Activated CD4-positive, alpha-beta T cell treated with anti-CD3 and anti-CD28 coated beads for 36 hours (primary cell): ENCODE results near the gene PCED1B. TPM values are rescaled to one million over a fixed set of nuclear protein-coding genes. Genes with fewer than 3 reads are reported as not detected.

Experiments
- ATAC-seq: fragments of 200-7000 bp; cut with Tn5 transposase; one replicate; pipeline ENCODE4 v1.10.0; 2021; ENCODE audit warnings: mild to moderate bottlenecking, moderate library complexity
- CTCF ChIA-PET: fragments of 350-600 bp; sonication (Branson Sonifier 250); formaldehyde crosslinking; loops from one replicate; lab custom pipeline; 2021; ENCODE audit warnings: antibody characterized with exemption; lab: Charles Lee
- POLR2A ChIA-PET: fragments of 350-600 bp; sonication (Branson Sonifier 250); formaldehyde crosslinking; loops from one replicate; lab custom pipeline; 2021; ENCODE audit warnings: antibody characterized with exemption, inconsistent platforms; lab: Charles Lee
- DNase-seq: peaks from one replicate; pipeline ENCODE4 v3.0.0-alpha.2; 2020
- H3K27ac Mint-ChIP-seq: one replicate; pipeline ENCODE4 v1.8.0; 2021; ENCODE audit warnings: mixed read lengths
- H3K27me3 Mint-ChIP-seq: one replicate; pipeline ENCODE4 v1.8.0; 2021; ENCODE audit warnings: mixed read lengths
- H3K36me3 Mint-ChIP-seq: one replicate; pipeline ENCODE4 v1.8.0; 2021; ENCODE audit warnings: low read depth, mixed read lengths
- H3K4me1 Mint-ChIP-seq: one replicate; pipeline ENCODE4 v1.8.0; 2021; ENCODE audit warnings: mixed read lengths
- H3K4me3 Mint-ChIP-seq: one replicate; pipeline ENCODE4 v1.8.0; 2021; ENCODE audit warnings: mild to moderate bottlenecking, moderate library complexity, mixed read lengths
- H3K9me3 Mint-ChIP-seq: one replicate; pipeline ENCODE4 v1.8.0; 2021; ENCODE audit warnings: low read depth, mixed read lengths
- intact Hi-C, 2 experiments: fragments of 100-400 bp; cut with DNase I in 1 of 2; cut with micrococcal nuclease in 1 of 2; formaldehyde crosslinking; loops; one replicate each; pipeline versions ENCODE4 v1.14.2 to v1.15.1; 2022 to 2024; cut with DNase I, micrococcal nuclease
- total RNA-seq, 2 experiments: library from RNA; stranded (reverse); gene quantifications; one replicate each; pipeline ENCODE4 v1.2.3, GENCODE V29; 2021

The PCED1B gene
- total RNA-seq, 2 experiments from 2014 or later: 76.3 to 82.3 TPM

DNA sequence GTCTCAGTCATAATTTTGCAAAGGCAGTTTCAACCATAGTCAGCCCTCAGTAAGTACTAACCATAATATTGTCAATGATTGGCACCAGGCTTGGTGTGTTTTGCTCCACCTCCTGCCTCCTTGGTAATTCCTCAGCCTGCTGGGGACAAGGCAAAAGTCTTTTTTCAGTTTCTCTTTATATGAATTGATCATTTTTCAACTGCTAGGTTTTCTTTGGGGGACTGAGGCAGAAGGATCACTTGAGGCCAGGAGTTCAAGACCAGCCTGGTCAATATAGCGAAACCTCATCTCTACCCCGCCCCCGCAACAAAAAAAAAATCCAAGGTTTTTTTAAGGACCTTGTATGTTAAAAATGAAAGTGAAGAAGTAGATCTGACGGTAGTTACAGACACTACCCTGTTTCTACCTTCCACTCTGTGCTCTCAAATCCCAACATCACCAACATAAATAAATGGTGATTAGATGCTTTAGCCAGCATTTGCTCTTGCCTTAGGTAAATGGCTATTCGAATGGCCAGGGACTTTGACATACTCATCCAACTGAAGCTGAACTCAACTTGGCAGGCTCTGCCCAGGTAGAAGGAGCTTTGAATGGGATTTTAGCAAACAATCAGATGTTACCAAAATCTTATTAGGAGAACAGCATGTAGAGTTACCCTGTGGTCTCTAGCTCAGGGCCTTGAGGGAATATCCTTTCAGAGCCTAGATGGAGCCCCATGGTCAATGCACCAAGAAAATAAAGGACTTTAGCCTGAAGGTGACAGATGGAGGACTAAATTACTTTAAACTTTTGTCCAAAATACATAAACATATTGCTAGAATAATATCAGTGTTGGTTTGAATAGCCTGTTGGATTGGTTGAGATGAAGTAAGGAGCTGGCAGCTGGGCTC, 127.3 kb downstream of the PCED1B start:
- intact Hi-C loops: loop anchor here (1.0 to 2.0 kb wide), 2 partner anchors 14 to 128 kb away; partner anchors contain the start of genes AMIGO2 (in 1 of the 2) and PCED1B (in 1 of the 2)

DNA sequence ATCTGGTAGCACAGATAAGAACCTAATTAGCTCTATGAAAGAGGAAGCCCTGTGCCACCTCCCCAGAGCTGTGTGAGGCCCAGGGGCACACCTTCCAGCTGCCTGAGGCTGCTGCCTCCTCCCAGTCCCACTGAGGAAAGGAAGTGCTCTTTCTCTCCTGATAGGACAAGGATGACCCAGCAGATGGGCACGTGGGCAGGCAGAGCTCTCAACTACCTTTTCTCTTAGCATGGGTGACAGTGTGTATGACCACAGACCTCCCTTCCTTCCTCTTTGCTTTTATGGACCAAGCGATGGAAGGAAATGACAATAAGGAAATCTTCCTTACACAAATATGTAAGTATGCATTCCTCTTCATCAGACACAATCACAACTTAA, 127.9 kb downstream of the PCED1B start:
- ATAC-seq (peak; percentile 54), DNase-seq (peak; percentile 71)
- Mint-ChIP-seq H3K27ac (peak overlapping the region; percentile 92), H3K4me1 (peaks cover 78% of the 10 kb centered on the region), H3K9me3 (no peaks in the 10 kb centered on the region), H3K27me3 (no peaks in the 10 kb centered on the region), H3K4me3 (peak overlapping the region; percentile 54), H3K36me3 (peaks cover 79% of the 10 kb centered on the region)
- intact Hi-C loops: loop anchor here in 1 of 2 experiments (2.0 kb wide), 1 partner anchor 129 kb away; the partner anchor contains the start of genes AMIGO2 and PCED1B
- ChIA-PET CTCF (interaction anchor here (0.7 to 2.9 kb wide), 18 partner anchors 9 to 480 kb away, joined by 3 to 19 read pairs (median 4); partner anchors contain the start of gene PCED1B), POLR2A (interaction anchor here (0.9 to 1.9 kb wide), 8 partner anchors 9 to 190 kb away, joined by 3 to 7 read pairs (median 5); partner anchors contain the start of genes AMIGO2 and PCED1B)

More for the DNA sequence above, 127.3 kb downstream of the PCED1B start:
- peaks cover 77% of the 10 kb centered on the region for H3K4me1 Mint-ChIP-seq
- DNase-seq (peak; percentile 45), ATAC-seq (peak; percentile 67)
- H3K4me3 Mint-ChIP-seq: peak overlapping the region; percentile 54
- peaks cover 80% of the 10 kb centered on the region for H3K36me3 Mint-ChIP-seq
- no peaks in the 10 kb centered on the region for H3K27me3 Mint-ChIP-seq
- ChIA-PET POLR2A (interaction anchor here (0.9 to 1.9 kb wide), 6 partner anchors 10 to 127 kb away, joined by 3 to 7 read pairs (median 5); partner anchors contain the start of genes AMIGO2 and PCED1B), CTCF (interaction anchor here (0.7 to 2.9 kb wide), 18 partner anchors 9 to 481 kb away, joined by 3 to 19 read pairs (median 4); no protein-coding TSS in a partner anchor)
- H3K9me3 Mint-ChIP-seq: no peaks in the 10 kb centered on the region
- peak overlapping the region; percentile 92 for H3K27ac Mint-ChIP-seq

DNA sequence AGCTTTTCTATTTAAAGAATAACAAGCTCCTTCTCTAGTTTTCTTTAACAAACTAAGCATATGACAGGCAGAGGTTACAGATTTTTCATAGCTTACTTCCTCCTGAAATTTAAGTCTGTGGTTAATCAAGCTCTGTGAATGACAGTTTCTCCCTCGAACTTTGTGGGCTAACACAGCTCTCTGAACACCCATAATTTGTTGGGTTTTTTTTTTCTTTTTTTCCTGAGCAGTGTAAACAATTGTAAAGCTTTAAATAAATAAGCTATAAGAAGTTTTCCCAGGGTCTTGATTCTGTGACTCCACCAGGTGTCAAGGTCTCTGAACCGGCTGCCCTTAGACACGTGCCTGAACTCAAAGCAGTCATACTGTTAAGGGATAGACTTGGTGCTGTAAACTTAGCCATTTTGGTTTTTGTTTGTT, 128.4 kb downstream of the PCED1B start:
- intact Hi-C loops: loop anchor here in 1 of 2 experiments (2.0 kb wide), 1 partner anchor 129 kb away; the partner anchor contains the start of genes AMIGO2 and PCED1B
- CTCF ChIA-PET: interaction anchor here (0.6 to 2.9 kb wide), 18 partner anchors 8 to 480 kb away, joined by 3 to 19 read pairs (median 4); partner anchors contain the start of gene PCED1B
- H3K4me3 Mint-ChIP-seq: peak overlapping the region; percentile 54
- peak overlapping the region; percentile 92 for H3K27ac Mint-ChIP-seq
- POLR2A ChIA-PET: interaction anchor here (0.9 to 1.5 kb wide), 6 partner anchors 8 to 190 kb away, joined by 3 to 7 read pairs (median 4); partner anchors contain the start of genes AMIGO2 and PCED1B
- no peaks in the 10 kb centered on the region for H3K9me3 Mint-ChIP-seq
- DNase-seq (peak; percentile 20), ATAC-seq (no peak)
- H3K27me3 Mint-ChIP-seq: no peaks in the 10 kb centered on the region
- peaks cover 81% of the 10 kb centered on the region for H3K4me1 Mint-ChIP-seq
- peaks cover 84% of the 10 kb centered on the region for H3K36me3 Mint-ChIP-seq

DNA sequence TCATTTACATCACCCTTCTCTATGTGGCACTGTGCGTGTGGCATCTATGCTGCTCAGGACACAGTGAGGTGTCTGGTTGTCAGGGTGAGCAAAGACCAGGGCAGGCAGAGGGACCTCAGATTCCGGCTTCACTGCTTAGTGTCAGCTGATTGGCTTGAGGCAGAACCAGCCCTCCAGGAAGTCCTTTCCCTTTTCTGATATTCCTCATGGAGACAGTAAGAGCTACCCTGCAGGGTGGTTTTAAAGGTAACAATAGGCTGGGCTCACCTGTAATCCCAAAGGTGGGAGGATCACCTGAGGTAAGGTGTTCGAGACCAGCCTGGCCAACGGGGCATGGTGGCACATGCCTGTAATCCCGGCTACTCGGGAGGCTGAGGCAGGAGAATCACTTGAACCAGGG, 129.6 kb downstream of the PCED1B start:
- Mint-ChIP-seq H3K27ac (peak overlapping the region; percentile 92), H3K9me3 (no peaks in the 10 kb centered on the region), H3K4me3 (peak overlapping the region; percentile 54), H3K27me3 (no peaks in the 10 kb centered on the region), H3K4me1 (peaks cover 82% of the 10 kb centered on the region), H3K36me3 (peaks cover 88% of the 10 kb centered on the region)
- intact Hi-C loops: no loop called here
- CTCF ChIA-PET: interaction anchor here (2.0 kb wide), 1 partner anchor 17 kb away, joined by 6 read pairs; no protein-coding TSS in a partner anchor
- POLR2A ChIA-PET: interaction anchor here (1.1 kb wide), 1 partner anchor 73 kb away, joined by 4 read pairs; no protein-coding TSS in a partner anchor
- peak; percentile 21 for DNase-seq
- ATAC-seq: no peak

DNA sequence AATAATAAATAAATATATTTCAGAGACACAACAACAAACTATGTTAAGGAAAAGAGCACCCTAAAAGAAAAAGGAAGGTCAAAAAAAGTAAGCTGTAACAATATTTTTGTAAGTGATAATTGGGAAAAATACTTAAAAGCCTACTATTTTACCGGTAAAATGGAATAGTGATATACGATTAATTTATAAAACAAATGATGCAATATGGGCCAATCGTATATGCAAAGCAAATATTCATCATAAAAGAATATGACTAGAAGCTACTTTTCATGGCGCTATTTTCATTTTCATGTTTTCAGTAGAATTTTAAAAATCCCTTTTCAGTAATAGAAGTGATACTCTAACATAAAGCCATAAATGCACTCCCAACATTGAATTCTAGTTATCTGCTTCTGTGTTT, 131.4 kb downstream of the PCED1B start:
- ATAC-seq (no peak), DNase-seq (no peak)
- H3K4me1 Mint-ChIP-seq: peaks cover 67% of the 10 kb centered on the region
- no peaks in the 10 kb centered on the region for H3K9me3 Mint-ChIP-seq
- ChIA-PET CTCF (interaction anchor here (1.2 to 2.8 kb wide), 8 partner anchors 17 to 187 kb away, joined by 3 to 18 read pairs (median 6); partner anchors contain the start of genes AMIGO2 and PCED1B), POLR2A (interaction anchor here (0.7 kb wide), 1 partner anchor 100 kb away, joined by 4 read pairs; no protein-coding TSS in a partner anchor)
- H3K36me3 Mint-ChIP-seq: peaks cover 87% of the 10 kb centered on the region
- H3K27ac Mint-ChIP-seq: peak overlapping the region; percentile 97
- no peaks in the 10 kb centered on the region for H3K27me3 Mint-ChIP-seq
- intact Hi-C loops: loop anchor here (5.0 to 10.0 kb wide), 6 partner anchors 494 to 1486 kb away; partner anchors contain the start of genes ARID2 (in 2 of the 2), RPAP3 (in 1 of the 2), SCAF11 (in 1 of the 2) and SLC38A1 (in 1 of the 2)
- H3K4me3 Mint-ChIP-seq: peak overlapping the region; percentile 89

DNA sequence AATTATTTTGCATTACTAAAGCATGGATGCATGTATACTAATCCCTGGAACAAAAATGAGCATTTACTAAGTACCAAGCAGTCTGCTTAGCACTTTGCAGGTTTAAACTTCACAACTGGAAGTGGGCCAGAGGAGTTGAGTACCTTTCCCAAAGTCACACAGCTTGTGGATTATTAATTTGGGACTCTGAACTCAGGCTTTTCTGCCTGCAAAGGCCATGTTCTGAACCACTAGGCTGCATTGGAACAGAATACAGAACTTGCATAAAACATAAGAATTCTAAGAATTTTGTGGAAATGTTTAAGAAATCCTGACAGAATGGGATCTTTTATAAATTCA, 133.2 kb downstream of the PCED1B start:
- peaks cover 48% of the 10 kb centered on the region for H3K4me1 Mint-ChIP-seq
- peak overlapping the region; percentile 97 for H3K27ac Mint-ChIP-seq
- intact Hi-C loops: loop anchor here (1.0 to 10.0 kb wide), 8 partner anchors 133 to 1488 kb away; partner anchors contain the start of genes ARID2 (in 2 of the 2), AMIGO2 (in 1 of the 2), PCED1B (in 1 of the 2) and RPAP3 (in 1 of the 2)
- ChIA-PET CTCF (interaction anchor here (0.9 to 2.8 kb wide), 7 partner anchors 11 to 185 kb away, joined by 3 to 18 read pairs (median 4); partner anchors contain the start of genes AMIGO2 and PCED1B), POLR2A (interaction anchor here (0.7 to 0.9 kb wide), 4 partner anchors 19 to 179 kb away, joined by 3 to 5 read pairs (median 4); partner anchors contain the start of genes AMIGO2 and PCED1B)
- peak overlapping the region; percentile 89 for H3K4me3 Mint-ChIP-seq
- no peak for ATAC-seq
- H3K9me3 Mint-ChIP-seq: no peaks in the 10 kb centered on the region
- H3K36me3 Mint-ChIP-seq: peaks cover 86% of the 10 kb centered on the region
- DNase-seq: no peak
- H3K27me3 Mint-ChIP-seq: no peaks in the 10 kb centered on the region

DNA sequence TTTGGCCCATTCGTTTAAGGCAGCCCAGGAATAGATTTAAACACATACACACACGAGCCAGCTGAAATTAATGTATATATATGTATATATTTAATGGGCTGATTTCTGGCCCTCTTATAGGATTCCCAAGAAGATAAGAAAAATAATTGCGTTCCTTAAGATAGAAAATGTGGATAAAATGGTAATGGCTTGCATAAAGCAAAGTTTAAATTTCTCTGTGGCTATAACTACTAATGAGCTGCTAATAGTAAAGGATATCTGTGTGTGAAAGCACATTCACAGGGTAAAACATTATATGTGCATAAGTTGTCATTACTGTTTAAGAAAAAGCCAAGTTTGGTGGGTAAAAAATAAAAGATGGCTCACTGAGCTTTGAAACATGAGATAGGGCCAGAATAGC, 134.0 kb downstream of the PCED1B start:
- POLR2A ChIA-PET: interaction anchor here (0.7 kb wide), 1 partner anchor 184 kb away, joined by 4 read pairs; no protein-coding TSS in a partner anchor
- ATAC-seq (no peak), DNase-seq (no peak)
- Mint-ChIP-seq H3K27ac (peak overlapping the region; percentile 97), H3K27me3 (no peaks in the 10 kb centered on the region), H3K4me1 (peaks cover 48% of the 10 kb centered on the region), H3K4me3 (peak overlapping the region; percentile 89), H3K36me3 (peaks cover 86% of the 10 kb centered on the region), H3K9me3 (no peaks in the 10 kb centered on the region)
- CTCF ChIA-PET: interaction anchor here (0.6 to 3.8 kb wide), 6 partner anchors 14 to 191 kb away, joined by 3 to 32 read pairs (median 4); no protein-coding TSS in a partner anchor
- intact Hi-C loops: loop anchor here (2.0 to 10.0 kb wide), 7 partner anchors 181 to 1489 kb away; partner anchors contain the start of genes ARID2 (in 2 of the 2), RPAP3 (in 1 of the 2), SCAF11 (in 1 of the 2) and SLC38A1 (in 1 of the 2)

DNA sequence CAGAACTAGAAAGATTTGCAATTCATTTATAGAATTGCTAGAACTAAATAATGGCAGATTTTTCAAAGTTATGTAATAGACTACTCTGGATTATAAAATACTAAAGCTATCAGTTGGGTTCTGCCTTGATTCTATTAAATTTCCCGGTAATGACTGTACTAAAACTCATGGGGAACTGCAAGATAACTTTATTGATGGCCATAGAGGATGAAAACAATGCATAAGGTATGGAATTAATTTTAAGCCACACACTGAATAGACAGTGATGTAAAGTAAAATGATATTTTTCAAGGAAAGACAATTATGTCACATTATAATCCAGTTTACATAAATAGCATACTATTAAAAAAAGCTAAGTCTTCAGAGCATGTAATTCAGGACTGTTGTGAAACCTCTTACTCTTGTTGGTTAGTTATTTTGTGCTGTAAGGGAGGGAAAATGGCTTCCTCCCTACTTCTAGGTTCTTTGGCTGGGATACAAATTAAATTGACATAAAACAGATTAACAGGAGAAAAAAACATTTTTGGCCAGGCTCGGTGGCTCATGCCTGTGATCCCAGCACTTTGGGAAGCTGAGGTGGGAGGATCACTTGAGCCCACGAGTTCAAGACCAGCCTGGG, 134.7 kb downstream of the PCED1B start:
- no peak for ATAC-seq
- H3K4me1 Mint-ChIP-seq: peaks cover 42% of the 10 kb centered on the region
- H3K36me3 Mint-ChIP-seq: peaks cover 84% of the 10 kb centered on the region

DNA sequence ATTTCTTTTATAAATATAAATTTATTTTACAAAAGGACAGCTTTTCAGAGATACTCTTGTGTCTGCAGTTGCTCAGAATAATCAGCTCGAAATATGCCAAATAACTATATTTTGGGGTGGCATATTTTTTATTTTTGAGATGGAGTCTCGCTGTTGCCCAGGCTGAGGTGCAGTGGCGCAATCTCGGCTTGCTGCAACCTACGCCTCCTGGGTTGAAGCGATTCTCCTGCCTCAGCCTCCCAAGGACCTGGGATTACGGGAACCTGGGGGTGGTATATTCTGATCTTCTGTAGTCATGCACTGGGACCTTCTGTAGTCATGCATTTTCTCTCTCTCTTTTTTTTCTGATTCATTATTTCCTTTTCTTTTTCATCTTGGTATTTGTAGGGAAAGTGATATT, 135.3 kb downstream of the PCED1B start:
- Mint-ChIP-seq H3K27me3 (no peaks in the 10 kb centered on the region), H3K9me3 (no peaks in the 10 kb centered on the region), H3K4me3 (peak overlapping the region; percentile 89), H3K27ac (peak overlapping the region; percentile 96), H3K36me3 (peaks cover 84% of the 10 kb centered on the region), H3K4me1 (peaks cover 40% of the 10 kb centered on the region)
- ChIA-PET POLR2A (interaction anchor here (0.7 kb wide), 1 partner anchor 690 kb away, joined by 3 read pairs; no protein-coding TSS in a partner anchor), CTCF (interaction anchor here (0.6 to 3.8 kb wide), 9 partner anchors 8 to 599 kb away, joined by 3 to 32 read pairs (median 4); no protein-coding TSS in a partner anchor)
- intact Hi-C loops: loop anchor here (1.0 to 10.0 kb wide), 15 partner anchors 130 to 1490 kb away; partner anchors contain the start of genes ARID2 (in 2 of the 2), SLC38A1 (in 2 of the 2), RPAP3 (in 1 of the 2) and SCAF11 (in 1 of the 2)
- DNase-seq (peak; percentile 72), ATAC-seq (no peak)

More for the DNA sequence above, 134.7 kb downstream of the PCED1B start:
- H3K27me3 Mint-ChIP-seq: no peaks in the 10 kb centered on the region
- peak overlapping the region; percentile 97 for H3K27ac Mint-ChIP-seq
- POLR2A ChIA-PET: interaction anchor here (0.7 kb wide), 1 partner anchor 183 kb away, joined by 4 read pairs; no protein-coding TSS in a partner anchor
- H3K4me3 Mint-ChIP-seq: peak overlapping the region; percentile 89
- no peaks in the 10 kb centered on the region for H3K9me3 Mint-ChIP-seq
- DNase-seq: no peak
- intact Hi-C loops: loop anchor here (1.0 to 10.0 kb wide), 9 partner anchors 129 to 1489 kb away; partner anchors contain the start of genes ARID2 (in 2 of the 2), SLC38A1 (in 2 of the 2), RPAP3 (in 1 of the 2) and SCAF11 (in 1 of the 2)
- CTCF ChIA-PET: interaction anchor here (0.6 to 3.8 kb wide), 12 partner anchors 14 to 600 kb away, joined by 3 to 32 read pairs (median 4); partner anchors contain the start of gene AMIGO2
